DMS153 (cell line): ENCODE results near the gene OR12D1.

ENCODE experiments used
- DNase-seq: peaks from one replicate; lab custom pipeline; 2025; lab: John Stamatoyannopoulos, UW

The OR12D1 gene

DNA sequence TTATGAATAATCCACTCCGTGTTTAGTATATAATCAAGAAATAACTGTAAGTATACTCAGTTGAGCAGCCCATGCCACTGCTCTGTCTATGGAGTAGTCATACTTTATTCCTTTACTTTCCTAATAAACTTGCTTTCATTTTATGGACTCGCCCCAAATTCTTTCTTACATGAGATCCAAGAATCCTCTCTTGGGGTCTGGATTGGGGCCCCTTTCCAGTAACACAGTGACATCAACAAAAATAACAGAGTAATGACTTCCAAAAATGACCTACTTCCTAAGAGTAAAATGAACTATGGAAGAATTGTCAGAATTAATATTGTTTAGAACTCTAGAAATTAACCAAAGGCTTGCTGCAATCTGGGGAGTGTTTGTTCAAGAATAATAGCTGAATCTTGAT is 51.1 kb downstream of the OR12D1 start:
- no peak for DNase-seq

- DNase-seq = no peak
Measured at GRCh38 chr6:29466241-29466640, 51.5 kb downstream of the OR12D1 start.
